Panc1 (cell line): ENCODE results near the gene EXD3.

Source experiments
- POLR2AphosphoS5 ChIP-seq: IDR thresholded peaks from 2 replicates; pipeline ENCODE4 v1.6.1; 2012; ENCODE audit warnings: mild to moderate bottlenecking, low read depth, low read length, moderate library complexity
- TCF7L2 ChIP-seq: IDR thresholded peaks from 2 replicates; pipeline ENCODE4 v1.6.1; 2011; ENCODE audit warnings: mild to moderate bottlenecking, low read depth, low read length, inconsistent platforms
- TF ChIP-seq, protein P1 (sequence below): fragments of 450-650 bp; IDR thresholded peaks from 2 replicates; pipeline ENCODE4 v1.5.1; 2017; ENCODE audit warnings: mild to moderate bottlenecking
- TF ChIP-seq, protein P2 (sequence below), 2 experiments: IDR thresholded peaks; 2 replicates each; pipeline ENCODE4 v1.6.1; 2011 to 2012; ENCODE audit warnings: low read depth in 2 of 2, control low read depth in 1 of 2, low read length in 1 of 2, mild to moderate bottlenecking in 1 of 2, moderate library complexity in 1 of 2; ENCODE audit not compliant: insufficient read depth in 1 of 2

DNA sequence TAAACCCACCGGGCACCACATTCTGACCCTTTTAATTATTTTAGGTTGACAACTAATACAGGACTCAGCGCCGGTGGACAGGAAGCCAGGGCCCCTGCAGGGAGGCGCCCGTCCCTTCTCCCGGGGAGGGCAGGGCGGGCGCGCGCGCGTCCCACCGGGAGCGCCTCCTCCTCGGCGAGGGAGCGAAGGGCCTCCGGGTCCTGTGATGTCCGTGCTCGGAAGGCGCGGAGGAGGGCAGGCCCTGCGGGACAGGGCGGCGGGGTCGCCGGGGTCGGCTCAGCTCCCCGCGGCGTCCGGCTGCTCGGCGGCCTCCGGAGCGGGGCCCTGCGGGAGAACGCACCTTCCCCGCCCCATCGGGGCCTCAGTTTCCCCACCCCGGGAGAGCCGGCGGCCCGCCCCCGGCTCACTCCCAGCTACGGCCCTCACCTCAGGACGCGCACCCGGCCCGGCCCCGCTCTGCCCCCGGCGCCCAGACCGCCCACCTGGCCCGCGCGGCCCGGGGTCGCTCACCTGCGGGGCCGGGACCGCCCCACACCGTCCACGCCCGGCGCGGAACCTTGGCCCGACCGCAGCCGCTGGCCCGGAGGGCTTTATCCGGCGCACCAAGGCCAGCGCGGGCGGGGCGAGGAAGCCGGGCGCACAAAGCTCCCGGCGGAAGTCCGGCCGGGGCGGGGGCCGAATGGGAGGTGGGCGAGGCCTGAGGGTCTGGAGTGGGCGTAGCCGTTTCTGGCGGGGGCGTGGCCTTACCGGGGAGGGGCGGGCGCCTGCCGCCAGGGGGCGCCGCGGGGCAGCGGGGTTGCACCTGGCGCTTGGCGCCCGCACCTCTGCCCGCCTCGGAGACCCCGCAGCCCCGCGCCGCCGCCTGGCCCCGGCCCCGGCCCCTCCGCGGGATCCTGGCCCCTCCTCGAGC, at the start of gene EXD3, which contains the start of gene NOXA1:
- TF ChIP-seq POLR2AphosphoS5 (no peak), TCF7L2 (peak; percentile 69; the same call in 1 of the 2 replicates)
- TF ChIP-seq, protein P1, sequence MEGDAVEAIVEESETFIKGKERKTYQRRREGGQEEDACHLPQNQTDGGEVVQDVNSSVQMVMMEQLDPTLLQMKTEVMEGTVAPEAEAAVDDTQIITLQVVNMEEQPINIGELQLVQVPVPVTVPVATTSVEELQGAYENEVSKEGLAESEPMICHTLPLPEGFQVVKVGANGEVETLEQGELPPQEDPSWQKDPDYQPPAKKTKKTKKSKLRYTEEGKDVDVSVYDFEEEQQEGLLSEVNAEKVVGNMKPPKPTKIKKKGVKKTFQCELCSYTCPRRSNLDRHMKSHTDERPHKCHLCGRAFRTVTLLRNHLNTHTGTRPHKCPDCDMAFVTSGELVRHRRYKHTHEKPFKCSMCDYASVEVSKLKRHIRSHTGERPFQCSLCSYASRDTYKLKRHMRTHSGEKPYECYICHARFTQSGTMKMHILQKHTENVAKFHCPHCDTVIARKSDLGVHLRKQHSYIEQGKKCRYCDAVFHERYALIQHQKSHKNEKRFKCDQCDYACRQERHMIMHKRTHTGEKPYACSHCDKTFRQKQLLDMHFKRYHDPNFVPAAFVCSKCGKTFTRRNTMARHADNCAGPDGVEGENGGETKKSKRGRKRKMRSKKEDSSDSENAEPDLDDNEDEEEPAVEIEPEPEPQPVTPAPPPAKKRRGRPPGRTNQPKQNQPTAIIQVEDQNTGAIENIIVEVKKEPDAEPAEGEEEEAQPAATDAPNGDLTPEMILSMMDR: peak; percentile 95
- TF ChIP-seq, protein P2, sequence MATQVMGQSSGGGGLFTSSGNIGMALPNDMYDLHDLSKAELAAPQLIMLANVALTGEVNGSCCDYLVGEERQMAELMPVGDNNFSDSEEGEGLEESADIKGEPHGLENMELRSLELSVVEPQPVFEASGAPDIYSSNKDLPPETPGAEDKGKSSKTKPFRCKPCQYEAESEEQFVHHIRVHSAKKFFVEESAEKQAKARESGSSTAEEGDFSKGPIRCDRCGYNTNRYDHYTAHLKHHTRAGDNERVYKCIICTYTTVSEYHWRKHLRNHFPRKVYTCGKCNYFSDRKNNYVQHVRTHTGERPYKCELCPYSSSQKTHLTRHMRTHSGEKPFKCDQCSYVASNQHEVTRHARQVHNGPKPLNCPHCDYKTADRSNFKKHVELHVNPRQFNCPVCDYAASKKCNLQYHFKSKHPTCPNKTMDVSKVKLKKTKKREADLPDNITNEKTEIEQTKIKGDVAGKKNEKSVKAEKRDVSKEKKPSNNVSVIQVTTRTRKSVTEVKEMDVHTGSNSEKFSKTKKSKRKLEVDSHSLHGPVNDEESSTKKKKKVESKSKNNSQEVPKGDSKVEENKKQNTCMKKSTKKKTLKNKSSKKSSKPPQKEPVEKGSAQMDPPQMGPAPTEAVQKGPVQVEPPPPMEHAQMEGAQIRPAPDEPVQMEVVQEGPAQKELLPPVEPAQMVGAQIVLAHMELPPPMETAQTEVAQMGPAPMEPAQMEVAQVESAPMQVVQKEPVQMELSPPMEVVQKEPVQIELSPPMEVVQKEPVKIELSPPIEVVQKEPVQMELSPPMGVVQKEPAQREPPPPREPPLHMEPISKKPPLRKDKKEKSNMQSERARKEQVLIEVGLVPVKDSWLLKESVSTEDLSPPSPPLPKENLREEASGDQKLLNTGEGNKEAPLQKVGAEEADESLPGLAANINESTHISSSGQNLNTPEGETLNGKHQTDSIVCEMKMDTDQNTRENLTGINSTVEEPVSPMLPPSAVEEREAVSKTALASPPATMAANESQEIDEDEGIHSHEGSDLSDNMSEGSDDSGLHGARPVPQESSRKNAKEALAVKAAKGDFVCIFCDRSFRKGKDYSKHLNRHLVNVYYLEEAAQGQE (IDR thresholded peaks at IDR 0.05; ENCODE audit: insufficient read depth in 1 of 2, low read depth in 2 of 2, low read length in 1 of 2): no peak
